OCI-LY3 (cell line): ENCODE measurements around the gene RPLP2.

ENCODE experiments used
- H2AFZ ChIP-seq: fragments of 200-600, 300-600 bp; shearing (Covaris generic); 2 replicates; pipeline ENCODE4 v1.6.0; 2014; ENCODE audit warnings: antibody characterized with exemption, low read depth, low read length
- H3K27ac ChIP-seq: fragments of 200-600, 300-600 bp; sonication (generic); 2 replicates; pipeline ENCODE4 v1.5.1; 2014; ENCODE audit warnings: mild to moderate bottlenecking, low read length, moderate library complexity, mixed read lengths
- H3K27me3 ChIP-seq: fragments of 200-600, 300-600 bp; sonication (generic); 2 replicates; pipeline ENCODE4 v1.6.1; 2014; ENCODE audit warnings: low read depth, low read length, mixed read lengths
- H3K36me3 ChIP-seq: fragments of 200-600, 300-600 bp; sonication (generic); replicated peaks from 2 replicates; pipeline ENCODE3; 2014; ENCODE audit warnings: low read depth, low read length, mixed read lengths
- H3K4me1 ChIP-seq: fragments of 300-600, 200-600 bp; sonication (generic); 2 replicates; pipeline ENCODE4 v1.6.1; 2014; ENCODE audit warnings: low read length, mixed read lengths
- H3K4me2 ChIP-seq: fragments of 200-600, 300-600 bp; sonication (generic); 2 replicates; pipeline ENCODE4 v1.6.1; 2014; ENCODE audit warnings: low read length, mixed read lengths
- H3K4me3 ChIP-seq: fragments of 300-600, 200-600 bp; sonication (generic); 2 replicates; pipeline ENCODE4 v1.5.1; 2014; ENCODE audit warnings: antibody characterized with exemption, mild to moderate bottlenecking, low read length, moderate library complexity
- H3K79me2 ChIP-seq: fragments of 300-600, 200-600 bp; shearing (Covaris generic); 2 replicates; pipeline ENCODE4 v1.6.1; 2014; ENCODE audit warnings: mild to moderate bottlenecking, low read length, mixed read lengths
- H3K9ac ChIP-seq: fragments of 300-600, 200-600 bp; shearing (Covaris generic); 2 replicates; pipeline ENCODE4 v1.6.0; 2014; ENCODE audit warnings: mild to moderate bottlenecking, low read length, moderate library complexity
- H3K9me3 ChIP-seq: fragments of 200-600, 300-600 bp; shearing (Covaris generic); 2 replicates; pipeline ENCODE4 v1.6.1; 2014; ENCODE audit warnings: low read length, mixed read lengths; ENCODE audit not compliant: insufficient read depth
- H4K20me1 ChIP-seq: fragments of 200-600, 300-600 bp; sonication (generic); 2 replicates; pipeline ENCODE4 v1.6.1; 2016; ENCODE audit warnings: low read length, mixed read lengths; ENCODE audit not compliant: insufficient read depth
- CTCF ChIP-seq: fragments of 200-600, 300-600 bp; sonication (generic); IDR thresholded peaks from 2 replicates; pipeline ENCODE4 v1.5.1; 2014; ENCODE audit warnings: antibody characterized with exemption, low read length, low read depth
- EZH2phosphoT487 ChIP-seq: fragments of 200-600 bp; shearing (Covaris generic); IDR thresholded peaks from 2 replicates; pipeline ENCODE4 v1.6.1; 2018; ENCODE audit warnings: antibody characterized with exemption, mixed run types, low read depth

Gene RPLP2

GRCh38 chr11:831118-831864 lies 21.5 kb downstream of the RPLP2 start:
- H3K27me3 ChIP-seq: no peaks in the 10 kb centered on the region
- no peak overlapping the region for H3K27ac ChIP-seq
- H3K9me3 ChIP-seq: no peaks in the 10 kb centered on the region
- H3K36me3 ChIP-seq: no peaks in the 10 kb centered on the region
- H2AFZ ChIP-seq: no peak overlapping the region
- H3K9ac ChIP-seq: no peak overlapping the region
- peak overlapping the region; percentile 93; the same call in 1 of the 2 replicates for H3K4me3 ChIP-seq
- no peak for TF ChIP-seq CTCF
- no peak for TF ChIP-seq EZH2phosphoT487
- peaks cover 38% of the 10 kb centered on the region for H3K4me1 ChIP-seq
- no peak overlapping the region for H3K4me2 ChIP-seq
- peaks cover 9% of the 10 kb centered on the region for H3K79me2 ChIP-seq
- H4K20me1 ChIP-seq: peaks cover 8% of the 10 kb centered on the region; the same call in 1 of the 2 replicates

- H3K36me3 ChIP-seq: peaks cover 1% of the 10 kb centered on the region
- no peaks in the 10 kb centered on the region for H3K27me3 ChIP-seq
- H3K4me3 ChIP-seq: peak overlapping the region; percentile 93
- no peak for TF ChIP-seq EZH2phosphoT487
- TF ChIP-seq CTCF: no peak
- no peak overlapping the region for H2AFZ ChIP-seq
- peak overlapping the region; percentile 76 for H3K9ac ChIP-seq
- peaks cover 9% of the 10 kb centered on the region for H3K79me2 ChIP-seq
- peak overlapping the region; percentile 99 for H3K4me2 ChIP-seq
- H3K4me1 ChIP-seq: peaks cover 34% of the 10 kb centered on the region
- H3K27ac ChIP-seq: peak overlapping the region; percentile 1; the same call in 1 of the 2 replicates
- no peaks in the 10 kb centered on the region for H3K9me3 ChIP-seq
- peaks cover 8% of the 10 kb centered on the region; the same call in 1 of the 2 replicates for H4K20me1 ChIP-seq
These were observed 22.3 kb downstream of the RPLP2 start for GRCh38 chr11:831961-832528.

- H3K36me3 ChIP-seq: peaks cover 7% of the 10 kb centered on the region
- H3K27ac ChIP-seq: peak within 1 kb of the TSS; percentile 10; the same call in 1 of the 2 replicates
- no peak for TF ChIP-seq EZH2phosphoT487
- TF ChIP-seq CTCF: no peak
- peak within 1 kb of the TSS; percentile 99 for H3K4me2 ChIP-seq
- H3K9ac ChIP-seq: peak within 1 kb of the TSS; percentile 79
- H3K4me1 ChIP-seq: peaks cover 32% of the 10 kb centered on the region
- peaks cover 9% of the 10 kb centered on the region for H3K79me2 ChIP-seq
- H4K20me1 ChIP-seq: peaks cover 8% of the 10 kb centered on the region; the same call in 1 of the 2 replicates
- peak within 1 kb of the TSS; percentile 93 for H3K4me3 ChIP-seq
- no peak within 1 kb of the TSS for H2AFZ ChIP-seq
- no peaks in the 10 kb centered on the region for H3K9me3 ChIP-seq
- H3K27me3 ChIP-seq: no peaks in the 10 kb centered on the region
These were observed 22.9 kb downstream of the RPLP2 start, which contains the start of gene CD151 for GRCh38 chr11:832529-833113. TSS of gene CD151 (plus strand) at chr11:832952. CDS start at chr11:836070, 3,118 bp downstream.
